AG08396 (cell line): ENCODE measurements around the gene SLC25A1.
A peak's percentile ranks its signal among the peaks of the same experiment; 100 is the strongest.
"Not testable (repeated sequence)": the region's sequence is repeated elsewhere in the genome, so short reads cannot be mapped to it uniquely, and the experiment has no call there.

Experiments used
- DNase-seq: peaks from one replicate; pipeline ENCODE4 v3.0.0; 2012; ENCODE audit warnings: low spot score, mixed read lengths

The SLC25A1 gene

DNA sequence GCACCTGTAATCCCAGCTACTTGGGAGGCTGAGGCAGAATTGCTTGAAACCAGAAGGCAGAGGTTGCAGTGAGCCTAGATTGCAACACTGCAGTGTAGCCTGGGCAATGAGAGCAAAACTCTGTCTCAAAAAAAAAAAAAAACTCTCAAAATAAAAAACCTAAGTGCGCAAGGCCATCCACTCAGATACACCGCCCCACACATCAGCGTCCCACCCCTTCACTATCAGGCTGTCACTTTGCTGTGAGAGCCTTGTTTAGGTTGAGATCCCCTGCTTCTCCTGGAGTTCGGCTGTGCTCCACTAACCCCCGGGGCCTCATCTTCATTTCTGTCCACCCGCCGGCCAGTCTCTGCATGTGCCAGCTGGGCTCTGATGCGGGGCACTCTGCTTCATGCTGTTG is 12.1 kb downstream of the SLC25A1 start:
- DNase-seq, result no peak

DNA sequence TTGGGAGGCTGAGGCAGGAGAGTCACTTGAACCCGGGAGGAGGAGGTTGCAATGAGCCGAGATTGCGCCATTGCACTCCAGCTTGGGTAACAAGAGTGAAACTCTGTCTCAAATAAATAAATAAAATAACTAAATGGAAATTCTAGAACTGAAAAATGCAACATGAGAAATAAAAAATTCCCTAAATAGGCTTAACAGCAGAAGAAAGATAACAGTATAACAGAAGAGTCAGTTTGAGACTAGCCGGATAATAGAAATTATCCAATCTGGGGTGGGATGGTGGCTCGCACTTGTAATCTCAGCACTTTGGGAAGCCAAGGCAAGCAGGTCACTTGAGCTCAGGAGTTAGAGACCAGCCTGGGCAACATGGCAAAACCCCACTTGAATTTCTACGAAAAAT is 14.1 kb downstream of the SLC25A1 start:
- no peak for DNase-seq

DNA sequence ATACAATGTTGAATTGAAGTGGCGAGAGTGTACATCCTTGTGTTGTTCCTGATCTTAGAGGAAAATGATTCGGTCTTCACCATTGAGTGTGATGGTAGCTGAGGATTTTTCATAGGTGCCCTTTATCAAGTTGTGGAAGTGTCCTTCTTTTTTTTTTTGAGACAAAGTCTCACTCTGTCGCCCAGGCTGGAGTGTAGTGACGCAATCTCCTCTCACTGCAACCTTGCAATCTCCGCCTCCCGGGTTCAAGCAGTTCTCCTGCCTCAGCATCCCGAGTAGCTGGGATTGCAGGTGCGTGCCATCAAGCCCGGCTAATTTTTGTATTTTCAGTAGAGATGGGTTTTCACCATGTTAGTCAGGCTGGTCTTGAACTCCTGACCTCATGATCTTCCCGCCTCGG is 19.9 kb downstream of the SLC25A1 start:
- DNase-seq, result not testable (repeated sequence)

DNA sequence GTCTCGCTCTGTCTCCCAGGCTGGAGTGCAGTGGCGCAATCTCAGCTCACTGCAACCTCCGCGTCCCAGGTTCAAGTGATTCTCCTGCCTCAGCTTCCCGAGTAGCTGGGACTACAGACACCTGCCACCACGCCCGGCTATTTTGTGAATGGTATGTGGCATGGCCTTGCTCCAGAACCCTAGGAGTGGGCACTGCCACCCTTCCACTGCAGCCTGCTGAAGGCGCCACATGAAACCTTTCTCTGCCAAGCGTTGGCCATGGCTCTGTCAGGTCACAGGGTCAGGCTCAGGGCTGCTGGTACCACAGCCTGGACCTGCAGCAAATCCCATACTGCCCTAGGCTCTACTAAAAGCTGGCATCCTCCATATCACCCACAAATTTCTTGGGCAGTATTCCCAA is 22.4 kb downstream of the SLC25A1 start:
- DNase-seq, result not testable (repeated sequence)

DNA sequence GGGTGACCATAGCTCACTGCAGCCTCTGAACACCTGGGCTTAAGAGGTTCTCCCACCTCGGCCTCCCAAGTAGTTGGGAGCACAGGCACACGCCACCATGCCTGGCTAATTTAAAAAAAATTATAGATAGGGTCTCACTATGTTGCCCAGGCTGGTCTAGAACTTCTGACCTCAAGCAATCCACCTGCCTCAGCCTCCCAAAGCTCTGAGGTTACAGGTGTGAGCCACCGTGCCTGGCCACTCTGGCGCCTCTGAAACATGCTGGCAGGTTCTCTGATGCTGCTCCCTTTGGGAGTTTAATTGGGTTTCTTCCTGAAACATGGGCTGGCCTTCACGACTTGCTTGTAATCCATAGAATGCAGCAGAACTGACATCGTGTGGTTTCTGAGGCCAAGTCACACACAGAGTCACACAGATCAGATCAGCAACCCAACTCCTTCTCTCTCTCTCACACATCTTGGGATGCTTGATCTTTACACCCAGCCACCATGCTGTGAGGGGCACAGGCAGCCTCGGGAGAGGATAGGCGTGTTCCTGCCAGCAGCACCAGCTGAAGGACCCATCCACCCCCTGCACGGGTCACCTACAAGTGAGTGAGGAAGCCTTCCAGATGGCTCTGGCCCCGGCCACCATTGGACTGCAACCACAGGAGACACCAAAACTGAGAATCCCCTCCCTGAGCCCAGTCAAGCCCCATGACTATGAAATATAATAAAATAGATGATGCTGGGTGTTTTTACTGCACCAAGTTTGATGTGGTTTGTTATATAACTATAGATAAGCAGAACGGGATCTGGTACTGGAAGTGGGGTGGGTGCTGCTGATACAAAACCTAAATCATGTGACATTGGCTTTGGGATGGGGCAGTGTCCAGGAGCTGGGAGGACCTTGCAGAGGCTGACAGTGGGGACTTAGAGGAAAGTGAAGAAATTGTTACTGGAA is 25.3 kb downstream of the SLC25A1 start:
- DNase-seq, result no peak

DNA sequence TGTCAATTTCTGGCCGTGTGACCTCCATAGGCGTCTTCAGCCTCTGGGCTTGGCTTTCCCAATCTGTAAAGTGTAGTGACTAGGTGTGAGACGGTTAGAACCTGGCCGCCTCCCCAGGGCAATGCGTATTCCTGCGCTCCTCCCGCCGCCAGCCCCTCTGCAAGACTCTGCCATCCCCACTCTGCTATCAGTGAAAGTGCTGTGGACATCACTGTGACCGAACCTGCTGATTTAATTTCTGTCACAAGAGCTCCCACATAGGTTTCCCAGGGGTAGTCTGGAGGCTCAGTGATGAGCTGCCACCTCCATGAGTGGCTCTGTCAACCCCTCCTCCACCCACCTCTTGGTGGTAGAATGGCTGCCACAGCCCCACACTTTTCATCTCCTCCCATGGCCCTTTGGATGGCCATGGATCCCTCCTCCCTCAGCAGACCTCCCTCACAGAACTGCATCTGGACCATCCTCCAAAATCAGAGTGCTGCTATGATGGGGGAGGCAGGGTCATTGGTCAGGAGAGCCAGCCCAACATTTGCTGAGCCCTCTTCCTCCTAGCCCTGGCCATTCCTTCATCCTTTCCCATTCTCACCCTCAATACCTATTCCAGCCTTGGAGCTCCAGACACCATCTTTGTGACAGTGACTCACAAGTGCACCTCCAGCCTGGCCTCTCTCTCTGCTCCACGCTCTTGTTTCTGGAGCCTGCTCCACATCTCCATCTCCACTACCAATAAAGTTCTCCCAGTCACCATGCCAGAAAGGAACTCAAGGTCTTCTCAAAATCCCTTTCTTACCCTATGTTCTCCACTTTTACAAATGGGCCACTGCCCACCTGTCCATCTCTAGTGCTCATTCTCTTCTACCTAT is 27.0 kb downstream of the SLC25A1 start:
- no peak for DNase-seq

DNA sequence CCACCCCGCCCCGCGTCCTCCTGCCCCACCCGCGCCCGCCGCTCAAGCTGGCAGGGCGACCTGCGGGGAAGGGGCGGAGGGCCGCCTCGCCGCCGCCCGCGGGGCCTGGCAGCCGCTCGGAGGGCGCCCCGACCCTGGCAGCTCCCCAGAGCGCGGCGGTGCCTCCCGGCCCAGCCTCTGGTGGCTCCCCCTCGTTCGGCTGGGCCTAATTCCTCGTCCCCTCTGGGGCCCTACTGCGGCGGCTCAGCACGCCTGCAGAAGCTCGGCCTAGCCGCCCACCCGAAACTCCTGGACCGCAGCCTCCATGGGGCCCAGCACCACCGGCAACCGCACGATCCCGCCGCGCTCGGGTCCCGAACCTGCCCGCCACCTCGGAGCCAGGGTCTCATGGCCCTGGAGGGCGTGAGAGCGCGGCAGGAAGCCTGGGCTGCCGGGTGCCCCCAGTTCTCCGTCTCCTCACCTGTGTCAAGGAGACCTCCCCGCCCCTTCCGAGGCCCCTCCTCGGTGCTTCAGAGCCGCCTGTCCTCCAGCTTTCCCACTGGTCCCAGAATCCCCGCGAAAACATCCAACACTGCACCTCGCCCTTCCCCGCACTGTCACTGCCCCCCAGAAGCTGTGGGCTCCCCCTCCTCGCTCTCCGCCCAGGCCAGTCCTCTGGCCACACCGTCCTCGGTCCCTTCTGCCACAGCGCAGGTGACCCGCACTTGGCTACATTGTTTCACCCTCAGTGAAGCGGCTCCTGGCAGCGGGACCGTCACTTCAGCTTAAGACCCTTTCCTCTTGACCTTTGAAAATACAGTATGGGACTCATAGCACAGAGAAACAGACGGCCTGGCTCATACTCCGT is 27.8 kb downstream of the SLC25A1 start:
- no peak for DNase-seq

DNA sequence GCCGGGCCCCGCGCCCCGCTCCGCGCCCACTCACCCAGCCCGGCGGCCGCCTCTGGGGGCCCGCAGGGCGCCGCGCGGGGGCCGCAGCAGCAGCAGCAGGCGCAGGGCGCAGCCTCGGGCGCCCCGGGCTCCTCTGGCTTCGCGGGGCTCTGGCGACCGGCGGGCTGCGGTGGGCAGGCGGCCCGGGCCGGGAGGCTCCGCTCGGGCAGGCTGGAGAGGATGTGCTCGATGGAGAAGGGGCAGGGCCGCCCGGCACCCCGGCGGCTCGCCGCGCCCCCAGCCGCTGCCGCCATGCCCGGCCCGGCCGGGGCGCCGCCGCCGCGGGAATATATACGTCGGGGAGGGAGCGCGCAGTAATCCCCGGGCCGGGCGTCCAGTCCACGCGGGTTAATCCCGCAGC is 28.5 kb downstream of the SLC25A1 start, which contains the start of gene GSC2:
Gene GSC2, minus strand, starts transcription at position 302 of the 400 bp plus-strand sequence. Its CDS starts 9 bp downstream, at position 293.
- no peak for DNase-seq

DNA sequence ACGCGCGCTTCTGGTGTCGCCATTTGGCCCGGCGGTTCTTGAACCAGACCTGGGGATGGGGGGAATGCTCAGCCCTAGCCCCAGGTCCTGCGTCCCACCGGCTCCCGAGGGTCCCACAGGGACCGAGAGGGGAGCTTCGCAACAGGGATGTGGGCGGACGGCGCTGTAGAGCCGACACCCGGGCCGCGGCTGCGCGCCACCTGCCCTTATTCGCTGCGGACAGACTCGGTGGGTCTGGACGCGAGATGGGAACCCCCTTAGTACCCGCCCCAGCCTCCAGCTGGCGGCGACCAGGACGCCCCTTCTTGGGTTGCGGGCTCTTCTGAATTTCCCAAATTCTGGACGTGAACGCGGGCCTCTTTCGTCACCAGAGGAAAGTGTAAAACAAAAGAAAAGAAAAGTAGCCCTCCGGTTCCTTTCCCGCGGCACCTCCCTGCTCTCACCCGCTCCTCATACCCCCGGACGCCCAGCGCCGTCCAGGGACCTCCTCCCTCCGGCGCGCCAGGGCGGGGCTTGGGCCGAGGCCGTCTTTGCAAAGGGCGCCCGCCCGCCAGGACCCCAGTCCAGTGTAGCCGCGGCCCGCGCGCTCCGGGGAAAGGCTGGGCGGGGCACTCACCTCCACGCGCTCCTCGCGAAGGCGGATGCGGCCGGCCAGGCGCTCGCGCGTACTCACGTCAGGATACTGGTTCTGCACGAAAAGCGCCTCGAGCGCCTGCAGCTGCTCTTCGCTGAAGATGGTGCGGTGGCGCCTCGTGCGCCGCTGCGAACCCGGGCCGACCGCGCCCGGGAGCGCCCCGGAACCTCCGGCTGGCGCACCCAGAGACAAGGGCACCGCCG is 29.3 kb downstream of the SLC25A1 start:
- no peak for DNase-seq

DNA sequence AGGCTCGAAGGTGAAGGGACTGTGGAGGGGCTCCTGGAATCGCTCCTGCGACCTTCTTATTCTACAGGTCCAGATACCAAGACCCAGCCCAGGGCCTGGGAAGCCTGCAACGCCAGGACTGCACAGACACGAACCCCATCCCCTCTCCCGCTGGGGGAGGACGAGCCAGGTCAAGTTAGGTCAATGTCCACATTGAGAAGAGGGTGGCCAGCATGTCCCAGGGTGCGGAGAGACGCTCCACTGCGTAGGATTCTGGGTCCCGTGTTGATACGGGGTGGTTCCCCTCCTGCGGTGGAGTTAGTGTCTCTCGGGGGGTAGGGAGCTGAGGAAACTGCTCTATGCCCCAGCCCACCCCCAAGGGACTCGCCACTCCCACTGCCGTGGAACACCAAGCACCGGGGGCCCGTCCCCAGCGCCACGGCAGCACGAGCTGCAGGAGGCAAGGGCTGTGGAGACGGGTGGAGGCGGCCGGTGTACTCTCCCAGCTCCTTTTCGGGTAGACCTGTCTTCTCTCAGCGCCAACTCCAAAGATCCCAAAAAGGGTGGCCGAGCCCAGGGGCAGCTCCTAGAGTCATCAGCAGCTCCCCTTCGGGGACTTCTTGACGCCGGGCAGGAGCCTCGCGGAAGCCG is 30.0 kb downstream of the SLC25A1 start:
- no peak for DNase-seq

DNA sequence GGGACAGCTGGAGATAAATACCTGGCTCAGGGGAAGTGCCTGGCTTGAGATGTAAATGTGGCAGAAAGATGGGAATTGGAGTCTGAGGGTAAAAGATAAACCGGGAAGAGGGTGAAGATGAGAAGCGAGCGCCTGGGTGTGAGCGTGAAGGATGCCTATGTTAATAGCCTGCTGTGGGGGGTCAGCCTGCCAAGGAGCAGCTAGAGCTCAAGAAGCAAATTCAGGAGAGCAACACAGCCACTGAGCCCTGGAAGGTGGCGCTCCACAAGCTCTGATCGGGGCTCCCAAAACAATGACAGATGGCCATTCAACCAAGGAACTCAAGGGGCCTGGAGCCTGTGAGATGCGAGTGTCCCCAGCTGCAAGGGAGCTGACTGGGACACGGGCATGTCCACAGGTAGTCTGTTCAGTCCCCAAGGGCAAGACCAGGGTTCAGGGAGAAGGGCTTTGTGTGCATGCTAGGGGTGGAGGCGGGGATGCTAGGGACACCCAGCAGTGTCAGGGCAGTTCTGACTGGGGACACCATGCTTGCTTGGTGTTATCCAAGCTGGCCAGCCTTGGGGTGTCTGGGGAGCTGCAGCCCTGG is 31.2 kb downstream of the SLC25A1 start:
- DNase-seq, result no peak

DNA sequence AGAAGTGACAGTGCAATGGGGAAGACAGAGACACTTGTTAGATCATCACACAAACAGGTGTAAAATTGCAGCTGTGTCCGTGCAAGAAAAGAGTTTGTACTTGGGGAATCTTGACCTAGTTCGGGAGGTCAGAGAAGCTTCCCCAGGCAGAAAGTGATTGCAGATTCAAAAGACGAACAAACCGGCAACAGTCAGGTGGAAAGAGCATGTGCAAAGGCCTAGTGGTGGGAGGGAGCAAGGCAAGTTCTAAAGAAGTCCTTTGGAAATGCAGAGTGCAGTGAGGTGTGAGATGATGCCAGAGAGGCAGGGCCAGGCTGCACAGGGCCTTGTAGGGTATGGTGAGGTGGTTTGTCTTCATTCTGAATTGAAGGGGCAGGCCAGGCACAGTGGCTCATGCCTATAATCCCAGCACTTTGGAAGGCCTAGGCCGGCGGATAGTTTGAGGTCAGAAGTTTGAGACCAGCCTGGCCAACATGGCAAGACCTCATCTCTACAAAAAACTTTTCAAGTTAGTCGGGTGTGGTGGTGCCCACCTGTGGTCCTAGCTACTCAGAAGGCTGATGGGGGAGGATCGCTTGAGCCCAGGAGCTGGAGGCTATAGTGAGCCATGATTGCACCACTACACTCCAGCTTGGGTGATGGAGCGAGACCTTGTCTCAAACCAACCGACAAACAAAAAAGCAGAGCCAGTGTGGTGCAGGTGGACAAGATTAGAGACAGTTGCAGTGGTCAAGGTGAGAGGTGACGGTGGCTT is 32.1 kb downstream of the SLC25A1 start:
- no peak for DNase-seq

DNA sequence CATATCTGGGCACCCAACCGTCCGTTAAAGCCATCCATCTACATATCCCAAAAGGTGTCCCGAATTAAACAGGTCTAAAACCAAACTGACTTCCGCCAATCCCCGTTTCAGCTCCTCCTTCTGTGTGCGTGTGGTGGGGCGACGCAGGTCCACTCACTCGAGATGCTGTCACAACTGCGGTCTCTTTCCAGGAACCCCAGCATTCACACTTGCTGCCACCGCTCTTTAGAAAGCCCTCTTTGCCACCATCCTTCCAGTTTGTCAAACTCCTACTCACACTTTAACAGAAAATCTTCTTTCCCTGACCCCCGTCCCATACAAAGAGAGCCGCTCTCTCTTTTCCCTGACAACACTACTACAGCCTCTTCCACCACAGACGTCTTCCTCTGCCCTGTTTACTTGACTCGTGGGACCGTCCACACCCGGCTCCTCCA is 34.6 kb downstream of the SLC25A1 start:
- peak; percentile 47 for DNase-seq

DNA sequence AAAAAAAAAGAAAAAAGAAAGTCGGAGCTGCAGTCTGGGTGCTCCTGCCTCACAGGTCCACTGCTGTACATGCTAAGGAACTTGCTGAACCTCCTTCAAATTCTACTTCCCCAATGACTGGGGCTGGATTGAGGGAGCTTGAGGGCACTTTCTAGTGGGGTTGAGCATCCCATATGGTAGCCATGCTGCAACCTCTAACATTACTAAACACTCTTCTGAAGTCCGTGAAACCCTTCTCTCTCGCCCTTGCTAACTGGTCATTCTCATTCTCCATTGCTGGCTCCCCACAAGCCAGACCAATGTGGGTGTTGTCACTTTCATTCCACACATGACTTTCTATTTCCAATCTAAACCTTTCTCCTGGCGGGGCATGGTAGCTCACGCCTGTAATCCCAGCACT is 35.3 kb downstream of the SLC25A1 start:
- no peak for DNase-seq

DNA sequence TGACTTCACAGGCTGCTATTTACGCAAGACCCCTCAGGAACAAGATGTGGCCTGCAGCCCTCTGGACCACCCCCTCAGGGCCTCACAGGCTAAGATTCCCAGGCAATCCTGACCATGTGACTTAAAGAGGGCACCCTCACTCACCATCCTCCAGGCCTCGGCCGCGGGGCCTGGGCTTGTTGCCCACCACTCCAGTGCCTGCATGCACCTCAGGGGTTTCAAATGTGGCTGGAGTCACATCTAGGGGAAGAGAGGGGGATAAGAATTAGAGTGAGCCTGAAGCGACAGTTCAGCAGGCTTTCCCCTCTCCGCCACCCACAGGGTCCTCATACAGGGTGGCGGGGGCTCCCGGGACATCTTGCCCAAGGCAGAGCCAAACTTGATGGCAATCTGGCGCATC is 36.1 kb downstream of the SLC25A1 start:
- no peak for DNase-seq

DNA sequence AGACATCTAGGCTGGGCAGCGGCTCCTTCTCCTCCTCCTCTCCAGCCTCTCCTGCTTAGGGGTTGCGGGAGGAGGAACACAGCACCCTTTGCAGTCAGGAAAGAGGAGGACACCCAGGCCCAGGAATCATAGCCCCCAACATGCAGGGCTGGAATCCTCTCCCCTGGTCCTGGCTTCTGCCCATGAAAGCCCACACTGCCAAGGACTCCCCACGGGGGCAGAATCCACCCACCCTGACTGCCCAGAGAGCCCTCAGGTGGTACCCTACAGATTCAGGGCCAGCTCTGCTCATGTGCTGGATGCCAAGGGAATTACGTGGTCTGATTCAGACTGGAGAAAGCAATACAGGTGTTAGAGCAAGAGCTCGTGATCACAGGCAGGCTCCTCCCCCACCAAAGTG is 38.6 kb downstream of the SLC25A1 start:
- no peak for DNase-seq

DNA sequence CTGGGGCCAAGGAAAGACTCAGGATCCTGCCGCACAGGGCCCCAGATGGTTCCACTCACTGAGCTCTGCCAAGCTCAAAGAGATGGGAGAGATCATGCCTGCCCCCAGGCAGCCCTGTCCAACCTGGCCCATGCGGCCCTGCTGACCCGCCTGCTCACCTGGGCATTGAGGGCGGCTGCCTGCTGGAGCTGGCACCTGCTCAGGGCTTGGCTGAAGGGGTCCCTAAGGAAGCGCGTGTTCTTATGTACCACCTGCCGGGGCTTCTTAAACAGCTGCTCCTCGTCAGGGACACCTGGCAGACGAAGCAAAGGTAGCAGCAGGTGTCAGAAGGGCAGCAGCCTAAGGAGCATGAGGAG is 39.6 kb downstream of the SLC25A1 start:
- no peak for DNase-seq

DNA sequence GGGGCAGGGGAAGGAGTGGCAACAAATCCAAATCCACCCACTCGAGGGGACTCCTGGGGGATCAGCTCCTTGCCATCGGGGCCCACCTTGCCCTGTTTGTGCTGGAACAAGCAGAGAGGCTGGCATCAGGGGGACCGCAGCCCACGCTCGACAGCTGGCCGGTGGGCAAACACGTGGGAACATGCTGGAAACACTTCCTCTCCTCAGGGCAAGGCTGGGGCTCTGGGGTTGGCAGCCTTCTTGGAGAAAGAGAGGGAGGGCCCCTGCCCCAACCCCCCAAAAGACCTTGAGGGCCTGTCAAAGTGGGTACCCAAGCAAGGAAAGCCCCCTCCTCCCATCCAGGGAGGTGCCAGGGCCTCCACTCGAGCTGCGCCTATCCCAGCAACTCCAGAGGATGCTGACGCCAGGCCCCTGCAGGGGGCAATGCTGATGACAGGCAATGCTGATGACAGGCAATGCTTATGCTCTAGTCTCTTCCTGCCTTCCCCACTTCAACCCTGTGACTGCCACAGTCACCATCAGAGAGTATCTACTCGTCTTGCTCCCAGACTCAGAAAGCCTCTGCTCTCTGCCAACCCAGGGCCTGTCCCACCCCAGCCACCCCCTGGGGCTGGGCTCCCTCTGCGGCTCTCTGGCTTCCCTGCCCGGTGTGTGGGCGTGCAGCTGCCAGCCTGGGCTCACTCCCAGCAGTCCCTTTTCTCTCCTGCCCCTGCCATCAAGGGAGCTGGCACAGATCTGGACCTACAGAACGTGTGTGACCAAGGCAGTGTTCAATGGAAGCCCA is 40.1 kb downstream of the SLC25A1 start:
- no peak for DNase-seq
